Kidney (tissue), 14 donors: ENCODE results near the gene MAB21L2. TPM values are rescaled to one million over a fixed set of nuclear protein-coding genes. Genes with fewer than 3 reads are reported as not detected.
"Not testable (repeated sequence)": the region's sequence is repeated elsewhere in the genome, so short reads cannot be mapped to it uniquely, and the experiment has no call there.

Experiments used
- DNase-seq, 5 donors: peaks; one replicate each; pipeline ENCODE4 v3.0.0-alpha.2; 2013 to 2020
- FAIRE-seq: peaks from 2 replicates; lab custom pipeline; 2012; peaks lifted over from hg19 to GRCh38; lab: Jason Lieb, UNC
- H3K27ac ChIP-seq, 2 donors: one replicate each; pipeline ENCODE4 v1.7.0; 2013; ENCODE audit warnings: low read depth in 2 of 2, low read length in 2 of 2, inconsistent platforms in 1 of 2
- H3K27me3 ChIP-seq: one replicate; pipeline ENCODE4 v1.7.1; 2013; ENCODE audit warnings: low read length, inconsistent platforms; ENCODE audit not compliant: control insufficient read depth, insufficient read depth
- H3K36me3 ChIP-seq, 3 donors: one replicate each; pipeline versions ENCODE4 v1.7.0 to v1.7.1; 2013; ENCODE audit warnings: low read length in 3 of 3, control low read depth in 1 of 3, inconsistent platforms in 1 of 3; ENCODE audit not compliant: insufficient read depth in 3 of 3, control insufficient read depth in 2 of 3
- H3K4me1 ChIP-seq, 3 donors: one replicate each; pipeline versions ENCODE4 v1.7.0 to v1.7.1; 2013; ENCODE audit warnings: low read length in 3 of 3, inconsistent platforms in 1 of 3, low read depth in 1 of 3; ENCODE audit not compliant: control insufficient read depth in 2 of 3, insufficient read depth in 2 of 3
- H3K4me3 ChIP-seq, 3 donors: one replicate each; pipeline versions ENCODE4 v1.7.0 to v1.8.1; 2013; ENCODE audit warnings: low read length in 3 of 3, control low read depth in 1 of 3, inconsistent platforms in 1 of 3
- H3K9ac ChIP-seq, 3 donors: one replicate each; pipeline versions ENCODE4 v1.7.0 to v1.7.1; 2013; ENCODE audit warnings: low read length in 3 of 3, control low read depth in 1 of 3, inconsistent platforms in 1 of 3
- H3K9me3 ChIP-seq, 3 donors: one replicate each; pipeline versions ENCODE4 v1.7.0 to v1.7.1; 2013; ENCODE audit warnings: low read length in 3 of 3, control low read depth in 1 of 3, inconsistent platforms in 1 of 3; ENCODE audit not compliant: control insufficient read depth in 2 of 3, insufficient read depth in 1 of 3
- intact Hi-C: fragments of 100-400 bp; cut with DNase I; formaldehyde crosslinking; loops from one replicate; pipeline ENCODE4 v1.11.1; 2022
- polyA plus RNA-seq: library from polyadenylated mRNA; stranded (reverse); fragments of 350-450 nt; fragmentation: Illumina TruSeq; extraction: RNeasy Lipid Tissue Mini Kit (QIAGEN cat#74804); gene quantifications from one replicate; pipeline ENCODE4 v1.2.3, GENCODE V29; 2014; ENCODE audit warnings: low read depth, low replicate concordance; ENCODE audit not compliant: insufficient read depth
- total RNA-seq: library from RNA; stranded (reverse); fragmentation: NEBNext Ultra II Directional; extraction: Animal tissue kit (Norgen Biotek cat#: 25700); gene quantifications from one replicate; pipeline ENCODE4 v1.2.1, GENCODE V29; 2021
- TF ChIP-seq, protein P1 (sequence below): IDR thresholded peaks from 3 replicates; pipeline ENCODE4 v1.5.1; 2012; ENCODE audit warnings: mild to moderate bottlenecking, moderate library complexity, borderline replicate concordance; ENCODE audit not compliant: insufficient read depth; ENCODE audit errors: extremely low read depth
- donor health status: control.
- donor health status: control.
- donor health status: control.
- donor health status: control.
- donor health status: control.
- donor health status: DM: yes; HTN: yes; CAD: no.
- donor health status: Normal renal cell carcinoma (clear cell type).

MAB21L2 gene
- total and polyA plus RNA-seq, 2 donors from 2014 or later, result 0.09 TPM; not detected in 1

GRCh38 chr4:150546286-150546685, 35.7 kb upstream of the MAB21L2 start:
- Histone ChIP-seq H3K36me3 (no peaks in the 10 kb centered on the region), H3K9ac (no peak overlapping the region), H3K9me3 (no peaks in the 10 kb centered on the region), H3K4me3 (no peak overlapping the region), H3K27ac (no peak overlapping the region), H3K27me3 (no peaks in the 10 kb centered on the region), H3K4me1 (no peaks in the 10 kb centered on the region)
- DNase-seq, result no peak
- intact Hi-C loops, result no loop called here
- TF ChIP-seq, protein P1, sequence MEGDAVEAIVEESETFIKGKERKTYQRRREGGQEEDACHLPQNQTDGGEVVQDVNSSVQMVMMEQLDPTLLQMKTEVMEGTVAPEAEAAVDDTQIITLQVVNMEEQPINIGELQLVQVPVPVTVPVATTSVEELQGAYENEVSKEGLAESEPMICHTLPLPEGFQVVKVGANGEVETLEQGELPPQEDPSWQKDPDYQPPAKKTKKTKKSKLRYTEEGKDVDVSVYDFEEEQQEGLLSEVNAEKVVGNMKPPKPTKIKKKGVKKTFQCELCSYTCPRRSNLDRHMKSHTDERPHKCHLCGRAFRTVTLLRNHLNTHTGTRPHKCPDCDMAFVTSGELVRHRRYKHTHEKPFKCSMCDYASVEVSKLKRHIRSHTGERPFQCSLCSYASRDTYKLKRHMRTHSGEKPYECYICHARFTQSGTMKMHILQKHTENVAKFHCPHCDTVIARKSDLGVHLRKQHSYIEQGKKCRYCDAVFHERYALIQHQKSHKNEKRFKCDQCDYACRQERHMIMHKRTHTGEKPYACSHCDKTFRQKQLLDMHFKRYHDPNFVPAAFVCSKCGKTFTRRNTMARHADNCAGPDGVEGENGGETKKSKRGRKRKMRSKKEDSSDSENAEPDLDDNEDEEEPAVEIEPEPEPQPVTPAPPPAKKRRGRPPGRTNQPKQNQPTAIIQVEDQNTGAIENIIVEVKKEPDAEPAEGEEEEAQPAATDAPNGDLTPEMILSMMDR, result no peak
- FAIRE-seq, result no peak

GRCh38 chr4:150547154-150547838, 34.7 kb upstream of the MAB21L2 start:
- FAIRE-seq, result no peak
- DNase-seq, result no peak
- Histone ChIP-seq H3K27ac (no peak overlapping the region), H3K4me1 (no peaks in the 10 kb centered on the region), H3K36me3 (no peaks in the 10 kb centered on the region), H3K9me3 (no peaks in the 10 kb centered on the region), H3K4me3 (no peak overlapping the region), H3K9ac (no peak overlapping the region), H3K27me3 (no peaks in the 10 kb centered on the region)
- TF ChIP-seq, protein P1, result no peak
- intact Hi-C loops, result no loop called here

- intact Hi-C loops, H3K27ac ChIP-seq, DNase-seq, H3K4me3 ChIP-seq, H3K36me3 ChIP-seq, H3K9me3 ChIP-seq, H3K9ac ChIP-seq, H3K4me1 ChIP-seq, FAIRE-seq, H3K27me3 ChIP-seq: not testable (repeated sequence)
Observed at GRCh38 chr4:150557811-150558210, 24.1 kb upstream of the MAB21L2 start.

DNA sequence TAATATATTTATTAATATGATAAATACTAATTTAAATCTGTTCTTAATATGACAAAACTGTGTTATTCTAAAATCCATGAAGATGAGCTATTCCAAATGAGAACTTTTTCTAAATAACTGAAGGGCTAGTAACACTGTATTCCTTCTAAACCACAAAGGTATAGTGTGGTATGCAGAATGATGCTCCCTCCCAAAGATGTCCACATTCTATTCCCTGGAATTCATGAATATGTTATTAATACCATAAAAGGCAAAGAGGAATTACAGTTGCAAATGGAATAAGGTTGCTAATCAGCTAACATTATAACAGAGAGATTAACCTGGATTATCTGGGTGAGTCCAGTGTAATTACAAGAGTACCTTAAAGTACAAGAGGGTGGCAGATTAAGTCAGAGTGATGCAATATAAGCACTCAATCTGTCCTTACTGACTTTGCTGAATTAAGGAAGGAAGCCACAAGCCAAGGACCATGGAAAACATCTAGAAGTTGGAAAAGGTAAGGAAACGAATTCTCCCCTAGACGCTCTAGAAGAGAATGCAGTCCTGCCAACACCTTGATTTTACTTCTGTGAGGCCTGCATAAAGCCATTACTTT, 20.7 kb upstream of the MAB21L2 start:
- H3K9me3 ChIP-seq, result no peaks in the 10 kb centered on the region
- H3K27me3 ChIP-seq, result no peaks in the 10 kb centered on the region
- no peak overlapping the region for H3K9ac ChIP-seq
- H3K4me3 ChIP-seq, result no peak overlapping the region
- H3K36me3 ChIP-seq, result no peaks in the 10 kb centered on the region
- H3K4me1 ChIP-seq, result no peaks in the 10 kb centered on the region
- FAIRE-seq (no peak), DNase-seq (no peak)
- TF ChIP-seq, protein P1, result no peak
- H3K27ac ChIP-seq, result no peak overlapping the region
- intact Hi-C loops, result no loop called here
